IMR-90 (cell line): Measurements from ENCODE around the gene SOX2. TPM values are rescaled to one million over a fixed set of nuclear protein-coding genes. Genes with fewer than 3 reads are reported as not detected.

Experiments used
- ATAC-seq: fragments of 200-7000 bp; cut with Tn5 transposase; 2 replicates; pipeline ENCODE4 v1.9.1; 2020; ENCODE audit warnings: low read depth, mild to moderate bottlenecking, moderate library complexity
- BruUV-seq: library from RNA; stranded (reverse); fragments of 400-500 nt; replicated peaks from 2 replicates; lab custom pipeline; 2021; lab: Mats Ljungman, UMichigan
- CTCF ChIA-PET: fragments of 300-600 bp; formaldehyde crosslinking; extraction: SDS; loops from one replicate; lab custom pipeline; 2021; ENCODE audit warnings: antibody characterized with exemption; lab: Yijun Ruan, JAX
- POLR2A ChIA-PET: fragments of 300-600 bp; sonication (Branson Sonifier 250); formaldehyde crosslinking; loops from one replicate; lab custom pipeline; 2022; ENCODE audit warnings: antibody characterized with exemption; ENCODE audit not compliant: unreplicated experiment; lab: Charles Lee
- DNase-seq: peaks from one replicate; pipeline ENCODE4 v3.0.0; 2013
- H2AFZ ChIP-seq: replicated peaks from 2 replicates; pipeline ENCODE3; 2013; ENCODE audit warnings: low read length, mild to moderate bottlenecking; ENCODE audit not compliant: poor library complexity
- H2AK5ac ChIP-seq: 2 replicates; pipeline ENCODE4 v1.6.1; 2013; ENCODE audit warnings: low read depth, low read length, inconsistent platforms
- H2AK9ac ChIP-seq: replicated peaks from 2 replicates; pipeline ENCODE3; 2013; ENCODE audit warnings: mild to moderate bottlenecking, low read depth, low read length, moderate library complexity; ENCODE audit not compliant: poor library complexity
- H2BK120ac ChIP-seq: 2 replicates; pipeline ENCODE4 v1.6.1; 2013; ENCODE audit warnings: low read depth, low read length, inconsistent platforms
- H2BK15ac ChIP-seq: 3 replicates; pipeline ENCODE4 v1.6.1; 2013; ENCODE audit warnings: low read depth, low read length, inconsistent platforms
- H2BK20ac ChIP-seq: 2 replicates; pipeline ENCODE4 v1.6.1; 2013; ENCODE audit warnings: low read depth, mild to moderate bottlenecking, inconsistent platforms, low read length, moderate library complexity
- H2BK5ac ChIP-seq: 2 replicates; pipeline ENCODE4 v1.6.1; 2013; ENCODE audit warnings: mild to moderate bottlenecking, low read depth, low read length, inconsistent platforms; ENCODE audit not compliant: poor library complexity, severe bottlenecking
- H3K14ac ChIP-seq: replicated peaks from 2 replicates; pipeline ENCODE4 v1.6.1; 2013; ENCODE audit warnings: low read depth, low read length, inconsistent platforms
- H3K18ac ChIP-seq: 2 replicates; pipeline ENCODE4 v1.6.1; 2013; ENCODE audit warnings: low read depth, low read length, control low read depth
- H3K23ac ChIP-seq: 2 replicates; pipeline ENCODE4 v1.6.1; 2013; ENCODE audit warnings: low read depth, low read length, inconsistent platforms
- H3K27ac ChIP-seq: 2 replicates; pipeline ENCODE4 v1.5.1; 2013; ENCODE audit warnings: mild to moderate bottlenecking, control low read depth, low read length; ENCODE audit not compliant: insufficient read depth
- H3K27me3 ChIP-seq: 2 replicates; pipeline ENCODE4 v1.6.1; 2013; ENCODE audit warnings: low read length; ENCODE audit not compliant: control insufficient read depth, insufficient read depth
- H3K36me3 ChIP-seq: 2 replicates; pipeline ENCODE4 v1.6.1; 2013; ENCODE audit warnings: low read length, mixed read lengths; ENCODE audit not compliant: control insufficient read depth, insufficient read depth
- H3K4ac ChIP-seq: 2 replicates; pipeline ENCODE4 v1.6.1; 2013; ENCODE audit warnings: low read depth, low read length, inconsistent platforms
- H3K4me1 ChIP-seq: 2 replicates; pipeline ENCODE4 v1.6.1; 2013; ENCODE audit warnings: low read length, mixed read lengths; ENCODE audit not compliant: control insufficient read depth, insufficient read depth
- H3K4me2 ChIP-seq: 2 replicates; pipeline ENCODE4 v1.6.1; 2013; ENCODE audit warnings: low read depth, mild to moderate bottlenecking, control low read depth, low read length, moderate library complexity
- H3K4me3 ChIP-seq: 2 replicates; pipeline ENCODE4 v1.5.1; 2013; ENCODE audit warnings: low read depth, mild to moderate bottlenecking, control low read depth, low read length, moderate library complexity; ENCODE audit not compliant: insufficient read depth
- H3K56ac ChIP-seq: 2 replicates; pipeline ENCODE4 v1.6.1; 2013; ENCODE audit warnings: low read length, inconsistent platforms; ENCODE audit not compliant: insufficient read depth; ENCODE audit errors: extremely low read depth
- H3K79me1 ChIP-seq, 2 experiments: 2 replicates each; pipeline ENCODE4 v1.6.1; 2013; ENCODE audit warnings: low read length in 2 of 2, inconsistent platforms in 1 of 2, low read depth in 1 of 2
- H3K9ac ChIP-seq: 2 replicates; pipeline ENCODE4 v1.6.1; 2013; ENCODE audit warnings: low read depth, low read length, control low read depth
- H3K9me1 ChIP-seq: 2 replicates; pipeline ENCODE4 v1.6.1; 2013; ENCODE audit warnings: low read length, inconsistent platforms; ENCODE audit not compliant: insufficient read depth
- H3K9me3 ChIP-seq: 2 replicates; pipeline ENCODE4 v1.6.1; 2013; ENCODE audit warnings: low read length; ENCODE audit not compliant: control insufficient read depth, insufficient read depth
- H4K20me1 ChIP-seq: 2 replicates; pipeline ENCODE4 v1.6.1; 2013; ENCODE audit warnings: low read length, inconsistent platforms; ENCODE audit not compliant: insufficient read depth
- H4K5ac ChIP-seq: 2 replicates; pipeline ENCODE4 v1.6.1; 2013; ENCODE audit warnings: mild to moderate bottlenecking, low read depth, low read length, control low read depth
- H4K8ac ChIP-seq, 2 experiments: 2 replicates each; pipeline ENCODE4 v1.6.1; 2013; ENCODE audit warnings: low read depth in 2 of 2, low read length in 2 of 2, control low read depth in 1 of 2, inconsistent platforms in 1 of 2
- H4K91ac ChIP-seq: 2 replicates; pipeline ENCODE4 v1.6.1; 2013; ENCODE audit warnings: low read depth, low read length, inconsistent platforms; ENCODE audit not compliant: insufficient read depth
- CEBPB ChIP-seq: IDR thresholded peaks from 2 replicates; pipeline ENCODE4 v1.6.1; 2012; ENCODE audit warnings: low read depth, low read length, improper control_type of control experiment
- CTCF ChIP-seq: conservative IDR thresholded peaks from 2 replicates; pipeline ENCODE4 v1.5.1; 2012; ENCODE audit warnings: mild to moderate bottlenecking, low read depth, low read length, improper control_type of control experiment
- FOS ChIP-seq: fragments of 150-350 bp; IDR thresholded peaks from 2 replicates; pipeline ENCODE4 v1.6.1; 2016; ENCODE audit warnings: low read depth, low read length
- MAFK ChIP-seq: IDR thresholded peaks from 2 replicates; pipeline ENCODE4 v1.6.1; 2012; ENCODE audit warnings: low read depth, low read length, improper control_type of control experiment
- NFE2L2 ChIP-seq: fragments of 150-350 bp; IDR thresholded peaks from 2 replicates; pipeline ENCODE4 v1.6.1; 2016; ENCODE audit warnings: low read depth, mild to moderate bottlenecking, low read length
- POLR2A ChIP-seq: IDR thresholded peaks from 2 replicates; pipeline ENCODE4 v1.6.1; 2012; ENCODE audit warnings: mild to moderate bottlenecking, low read depth, low read length
- WGBS, 2 experiments: methylation state at CpG; one replicate each; pipeline versions ENCODE4 v1.1.5 to v1.1.7; 2013; ENCODE audit warnings: missing lambda C conversion rate in 2 of 2; ENCODE audit not compliant: insufficient read length in 1 of 2; ENCODE audit errors: extremely low coverage in 2 of 2; 5-methylcytosine and 5-hydroxymethylcytosine counted together
- dilution Hi-C: fragments of 300-500 bp; cut with HindIII; formaldehyde crosslinking; loops from one replicate; pipeline ENCODE4 v1.14.3; 2018; ENCODE audit warnings: low sequenced_read_pairs; ENCODE audit not compliant: unreplicated experiment
- in situ Hi-C: fragments of 300-500 bp; cut with MboI; formaldehyde crosslinking; loops from 3 replicates; pipeline ENCODE4 v1.14.3; 2019; ENCODE audit warnings: low sequenced_read_pairs, inconsistent platforms, mixed read lengths
- intact Hi-C: fragments of 100-400 bp; cut with micrococcal nuclease; formaldehyde crosslinking; loops from 2 replicates; pipeline ENCODE4 v1.10.0; 2022
- polyA plus RNA-seq, 3 experiments: library from polyadenylated mRNA; depleted of rRNA; stranded (reverse); fragments of >200 nt; gene quantifications; 2 replicates each; pipeline ENCODE4 v1.2.3, GENCODE V29; 2012; ENCODE audit warnings: low replicate concordance in 1 of 3
- total RNA-seq: library from RNA; depleted of rRNA; stranded (reverse); fragments of >200 nt; gene quantifications from 2 replicates; pipeline ENCODE4 v1.2.3, GENCODE V29; 2012

Gene SOX2
- total and polyA plus RNA-seq, 2 of the 4 experiments (the other 2 are of a cell fraction) = not detected

DNA sequence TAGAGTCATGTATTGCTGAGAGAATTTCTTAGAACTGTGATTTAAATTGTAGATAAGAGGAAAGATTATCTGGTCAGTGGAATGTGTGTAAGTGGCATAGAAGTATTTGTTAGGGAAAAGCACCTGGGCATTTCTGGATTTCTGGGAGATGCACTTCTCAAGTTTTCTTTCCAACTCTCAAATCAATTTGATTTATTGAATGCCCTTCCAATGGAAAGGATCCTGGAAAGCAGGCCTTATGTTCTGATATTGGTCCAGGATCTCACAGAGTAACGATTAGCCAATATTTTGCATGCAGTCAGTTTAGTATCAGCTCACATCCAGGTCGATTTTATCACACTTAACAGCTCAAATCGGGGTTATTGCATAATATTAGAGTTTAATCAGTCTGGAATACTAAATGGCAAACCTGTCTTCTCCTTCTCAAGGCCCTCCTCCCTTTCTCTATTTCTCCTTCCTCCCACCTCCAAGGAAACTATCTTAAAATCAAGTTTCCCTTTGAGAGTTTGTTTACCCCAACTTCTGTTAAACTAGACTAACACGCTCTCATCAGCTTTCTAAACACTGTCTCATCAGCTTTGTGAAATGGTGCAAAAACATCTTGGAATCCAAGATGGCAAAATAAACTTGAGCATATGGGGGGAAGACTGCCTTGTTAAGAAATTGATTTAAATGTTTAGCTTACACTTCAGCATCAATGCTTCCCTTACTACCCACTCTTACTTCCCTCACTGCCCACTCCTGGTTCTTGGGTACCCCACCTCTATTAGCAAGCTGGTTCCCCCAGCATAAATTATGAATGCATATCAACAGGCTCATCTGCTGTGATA, 9.5 kb downstream of the SOX2 start:
- no peak overlapping the region for H3K4me3 ChIP-seq
- no peak overlapping the region for H4K5ac ChIP-seq
- no peaks in the 10 kb centered on the region for H3K9me1 ChIP-seq
- no peak overlapping the region for H4K8ac ChIP-seq
- no peak overlapping the region for H3K23ac ChIP-seq
- DNase-seq = no peak
- H2BK120ac ChIP-seq = no peak overlapping the region
- H2AK5ac ChIP-seq = no peak overlapping the region
- H3K4ac ChIP-seq = no peak overlapping the region
- no peak overlapping the region for H2BK20ac ChIP-seq
- no peak overlapping the region for H2BK5ac ChIP-seq
- intact Hi-C loops = no loop called here
- CTCF ChIA-PET = interaction anchor here (0.6 kb wide), 1 partner anchor 472 kb away, joined by 6 read pairs; no protein-coding TSS in a partner anchor
- H3K56ac ChIP-seq = no peak overlapping the region
- no peak overlapping the region for H4K91ac ChIP-seq
- no peak overlapping the region for H3K14ac ChIP-seq
- H3K4me1 ChIP-seq = no peaks in the 10 kb centered on the region
- no peak overlapping the region for H3K9ac ChIP-seq
- H4K20me1 ChIP-seq = no peaks in the 10 kb centered on the region
- H3K36me3 ChIP-seq = no peaks in the 10 kb centered on the region
- POLR2A ChIA-PET = no interaction called here
- H3K4me2 ChIP-seq = no peak overlapping the region
- no peak overlapping the region for H3K27ac ChIP-seq
- H3K18ac ChIP-seq = no peak overlapping the region
- WGBS, 2 experiments = no CpG with 5 or more reads among the region's 4 CpGs
- in situ Hi-C loops = no loop called here
- ATAC-seq = no peak
- no TSS peak for BruUV-seq
- H3K27me3 ChIP-seq = peaks cover 53% of the 10 kb centered on the region
- TF ChIP-seq FOS = no peak
- no peak for TF ChIP-seq MAFK
- TF ChIP-seq CTCF = no peak
- TF ChIP-seq POLR2A = no peak
- TF ChIP-seq CEBPB = no peak
- TF ChIP-seq NFE2L2 = no peak
- no peak overlapping the region for H2AK9ac ChIP-seq
- dilution Hi-C loops = no loop called here
- H2BK15ac ChIP-seq = no peak overlapping the region
- H2AFZ ChIP-seq = no peak overlapping the region
- no peaks in the 10 kb centered on the region; the same call in 1 of the 2 replicates for H3K9me3 ChIP-seq
- no peaks in the 10 kb centered on the region for H3K79me1 ChIP-seq
